Left ventricle myocardium inferior (tissue), 1 donor: ENCODE results near the gene SLC7A9. TPM values are rescaled to one million over a fixed set of nuclear protein-coding genes. Genes with fewer than 3 reads are reported as not detected.
"Not testable (repeated sequence)": the region's sequence is repeated elsewhere in the genome, so short reads cannot be mapped to it uniquely, and the experiment has no call there.

Experiments used
- DNase-seq: peaks from one replicate; pipeline ENCODE4 v3.0.0-alpha.2; 2020
- H3K27ac ChIP-seq: fragments of 200-600 bp; replicated peaks from 2 replicates; pipeline ENCODE4 v1.8.0; 2021
- H3K27me3 ChIP-seq: fragments of 200-600 bp; 2 replicates; pipeline ENCODE4 v1.8.0; 2021; ENCODE audit warnings: low read depth
- H3K36me3 ChIP-seq: fragments of 200-600 bp; 2 replicates; pipeline ENCODE4 v1.8.0; 2021
- H3K4me1 ChIP-seq: fragments of 200-600 bp; 2 replicates; pipeline ENCODE4 v1.8.0; 2021
- H3K4me3 ChIP-seq: fragments of 200-600 bp; 2 replicates; pipeline ENCODE4 v1.8.0; 2021; ENCODE audit warnings: mild to moderate bottlenecking, moderate library complexity
- H3K9me3 ChIP-seq: fragments of 200-600 bp; replicated peaks from 2 replicates; pipeline ENCODE4 v1.8.0; 2021
- intact Hi-C: fragments of 100-400 bp; cut with micrococcal nuclease; formaldehyde crosslinking; loops from one replicate; pipeline ENCODE4 v1.11.0; 2022
- total RNA-seq: library from RNA; stranded (reverse); fragmentation: NEBNext Ultra II Directional; extraction: Animal tissue kit (Norgen Biotek cat#: 25700); gene quantifications from one replicate; pipeline ENCODE4 v1.2.1, GENCODE V29; 2021
- TF ChIP-seq, protein P1 (sequence below): fragments of 200-600 bp; IDR thresholded peaks from 2 replicates; pipeline ENCODE4 v1.8.0; 2021; ENCODE audit warnings: antibody characterized with exemption, mild to moderate bottlenecking, borderline replicate concordance
- donor health status: DM: no; HTN: yes; CAD: no; lungs with severe emphysema.

The SLC7A9 gene
- total RNA-seq, 1 donor from 2014 or later: not detected

DNA sequence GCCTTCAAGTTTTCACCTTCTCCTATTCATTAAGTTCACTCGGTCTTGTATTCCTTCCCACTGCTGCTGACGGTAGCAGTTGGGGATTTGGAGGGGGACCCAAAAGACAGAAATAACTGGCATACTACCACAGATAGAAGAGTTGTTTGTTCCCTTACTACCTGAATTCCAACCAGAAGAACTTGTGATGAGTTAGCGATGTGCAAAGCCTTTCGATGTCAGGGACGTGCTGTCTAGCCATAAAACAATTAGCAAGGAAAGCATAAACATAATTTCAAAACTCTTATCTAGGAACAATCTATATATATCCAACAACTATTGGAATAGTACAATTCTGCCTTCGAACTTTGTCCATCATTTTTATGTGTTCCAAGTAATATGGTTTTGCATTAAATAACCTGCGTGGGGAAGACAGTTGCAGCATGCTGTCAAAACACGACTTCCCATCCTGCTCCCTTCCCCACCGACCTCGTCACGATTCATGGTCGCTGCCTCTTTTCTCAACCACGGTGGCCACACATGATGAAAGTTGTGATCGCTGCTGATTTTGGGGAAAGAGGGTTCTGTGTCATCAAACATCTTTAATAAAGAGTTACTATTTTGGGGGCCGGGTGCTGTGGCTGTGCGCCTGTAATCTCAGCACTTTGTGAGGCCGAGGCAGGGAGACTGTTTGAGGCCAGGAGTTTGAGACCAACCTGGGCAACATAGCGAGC is 3.8 kb upstream of the SLC7A9 start:
- TF ChIP-seq, protein P1, sequence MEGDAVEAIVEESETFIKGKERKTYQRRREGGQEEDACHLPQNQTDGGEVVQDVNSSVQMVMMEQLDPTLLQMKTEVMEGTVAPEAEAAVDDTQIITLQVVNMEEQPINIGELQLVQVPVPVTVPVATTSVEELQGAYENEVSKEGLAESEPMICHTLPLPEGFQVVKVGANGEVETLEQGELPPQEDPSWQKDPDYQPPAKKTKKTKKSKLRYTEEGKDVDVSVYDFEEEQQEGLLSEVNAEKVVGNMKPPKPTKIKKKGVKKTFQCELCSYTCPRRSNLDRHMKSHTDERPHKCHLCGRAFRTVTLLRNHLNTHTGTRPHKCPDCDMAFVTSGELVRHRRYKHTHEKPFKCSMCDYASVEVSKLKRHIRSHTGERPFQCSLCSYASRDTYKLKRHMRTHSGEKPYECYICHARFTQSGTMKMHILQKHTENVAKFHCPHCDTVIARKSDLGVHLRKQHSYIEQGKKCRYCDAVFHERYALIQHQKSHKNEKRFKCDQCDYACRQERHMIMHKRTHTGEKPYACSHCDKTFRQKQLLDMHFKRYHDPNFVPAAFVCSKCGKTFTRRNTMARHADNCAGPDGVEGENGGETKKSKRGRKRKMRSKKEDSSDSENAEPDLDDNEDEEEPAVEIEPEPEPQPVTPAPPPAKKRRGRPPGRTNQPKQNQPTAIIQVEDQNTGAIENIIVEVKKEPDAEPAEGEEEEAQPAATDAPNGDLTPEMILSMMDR: no peak

DNA sequence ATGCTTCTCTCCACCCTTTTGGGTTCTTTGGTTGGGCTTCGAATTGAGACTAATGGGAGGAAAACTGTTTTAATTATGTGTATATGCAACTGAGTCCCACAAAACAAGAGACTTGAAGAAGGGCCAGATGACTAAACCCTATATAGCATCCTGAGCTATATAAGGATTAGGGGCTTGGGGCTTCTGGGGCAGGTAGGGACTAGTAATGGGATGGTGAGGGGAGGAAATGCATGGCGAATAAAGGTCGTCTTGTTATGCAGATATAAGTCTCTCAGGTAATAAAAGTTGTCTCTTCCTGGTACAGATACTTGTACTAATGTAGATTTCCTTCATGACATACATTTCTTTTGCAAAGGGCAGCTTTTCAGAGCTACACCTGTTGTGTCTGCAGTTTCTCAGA is 2.8 kb upstream of the SLC7A9 start:
- no peak overlapping the region for H3K27ac ChIP-seq
- H3K27me3 ChIP-seq: no peaks in the 10 kb centered on the region
- TF ChIP-seq, protein P1: no peak
- H3K36me3 ChIP-seq: peaks cover 5% of the 10 kb centered on the region
- H3K9me3 ChIP-seq: no peaks in the 10 kb centered on the region
- no peak overlapping the region for H3K4me3 ChIP-seq
- intact Hi-C loops: no loop called here
- H3K4me1 ChIP-seq: no peaks in the 10 kb centered on the region
- no peak for DNase-seq

More for the DNA sequence above, 3.8 kb upstream of the SLC7A9 start:
- Histone ChIP-seq H3K9me3 (no peaks in the 10 kb centered on the region), H3K27me3 (no peaks in the 10 kb centered on the region), H3K4me1 (no peaks in the 10 kb centered on the region), H3K27ac (no peak overlapping the region), H3K4me3 (no peak overlapping the region), H3K36me3 (peaks cover 11% of the 10 kb centered on the region)
- intact Hi-C loops: no loop called here
- DNase-seq: no peak

DNA sequence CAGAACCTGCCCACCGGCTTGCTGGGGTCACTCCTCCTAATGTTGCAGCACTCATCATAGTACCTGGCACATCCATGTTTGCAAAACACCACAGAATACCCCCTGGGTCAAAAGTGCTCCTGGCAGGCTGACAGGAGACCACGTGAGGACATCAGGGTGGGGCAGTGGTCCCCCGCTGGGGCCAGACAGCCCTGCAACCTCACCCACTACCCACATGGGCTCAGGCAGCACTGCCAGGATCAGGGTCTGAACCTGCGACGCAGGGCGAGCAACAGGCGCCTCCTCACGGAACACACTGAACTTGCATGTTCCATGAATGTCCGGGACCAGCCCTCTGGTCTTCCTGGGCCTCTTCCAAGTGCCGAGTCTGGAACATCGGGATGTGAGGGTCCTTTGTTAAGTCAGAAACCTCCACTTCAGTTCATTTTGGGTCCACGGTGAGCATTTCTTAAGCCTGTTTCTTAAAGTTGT is 1.4 kb upstream of the SLC7A9 start:
- no peaks in the 10 kb centered on the region for H3K4me1 ChIP-seq
- H3K36me3 ChIP-seq: no peaks in the 10 kb centered on the region
- TF ChIP-seq, protein P1: no peak
- no peaks in the 10 kb centered on the region for H3K9me3 ChIP-seq
- DNase-seq: no peak
- no peaks in the 10 kb centered on the region for H3K27me3 ChIP-seq
- no peak overlapping the region for H3K27ac ChIP-seq
- intact Hi-C loops: no loop called here
- H3K4me3 ChIP-seq: no peak overlapping the region

DNA sequence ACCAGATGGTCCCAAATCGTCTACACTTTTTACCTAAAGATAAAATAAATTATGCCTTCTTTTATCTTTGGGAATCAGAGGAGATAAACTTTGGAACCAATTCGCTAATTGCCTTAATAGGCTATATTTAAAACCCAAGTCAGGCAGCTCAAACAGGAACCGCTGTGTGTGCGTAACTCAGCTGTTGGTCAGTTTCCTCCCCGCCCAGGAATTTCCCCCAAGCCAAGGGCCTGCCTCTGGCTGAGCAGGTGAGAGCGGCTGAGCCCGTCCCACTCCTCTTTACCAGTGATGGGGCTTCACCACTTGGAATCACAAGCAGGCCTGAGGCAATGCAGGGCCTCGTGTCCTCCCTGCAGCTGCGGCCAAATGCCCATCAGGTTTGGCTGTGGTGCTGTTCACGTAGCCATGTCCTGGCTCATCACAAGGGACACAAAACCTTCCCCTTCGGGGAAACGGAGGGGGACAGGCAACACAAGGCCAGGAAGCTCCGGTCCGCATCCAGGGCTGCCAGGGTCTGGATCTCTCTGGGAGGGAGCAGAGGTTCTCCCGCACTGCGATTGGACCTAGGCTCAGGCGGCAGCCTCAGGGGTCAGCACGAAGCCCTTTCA is 503 bp upstream of the SLC7A9 start:
- H3K27ac ChIP-seq: no peak overlapping the region
- intact Hi-C loops: no loop called here

DNA sequence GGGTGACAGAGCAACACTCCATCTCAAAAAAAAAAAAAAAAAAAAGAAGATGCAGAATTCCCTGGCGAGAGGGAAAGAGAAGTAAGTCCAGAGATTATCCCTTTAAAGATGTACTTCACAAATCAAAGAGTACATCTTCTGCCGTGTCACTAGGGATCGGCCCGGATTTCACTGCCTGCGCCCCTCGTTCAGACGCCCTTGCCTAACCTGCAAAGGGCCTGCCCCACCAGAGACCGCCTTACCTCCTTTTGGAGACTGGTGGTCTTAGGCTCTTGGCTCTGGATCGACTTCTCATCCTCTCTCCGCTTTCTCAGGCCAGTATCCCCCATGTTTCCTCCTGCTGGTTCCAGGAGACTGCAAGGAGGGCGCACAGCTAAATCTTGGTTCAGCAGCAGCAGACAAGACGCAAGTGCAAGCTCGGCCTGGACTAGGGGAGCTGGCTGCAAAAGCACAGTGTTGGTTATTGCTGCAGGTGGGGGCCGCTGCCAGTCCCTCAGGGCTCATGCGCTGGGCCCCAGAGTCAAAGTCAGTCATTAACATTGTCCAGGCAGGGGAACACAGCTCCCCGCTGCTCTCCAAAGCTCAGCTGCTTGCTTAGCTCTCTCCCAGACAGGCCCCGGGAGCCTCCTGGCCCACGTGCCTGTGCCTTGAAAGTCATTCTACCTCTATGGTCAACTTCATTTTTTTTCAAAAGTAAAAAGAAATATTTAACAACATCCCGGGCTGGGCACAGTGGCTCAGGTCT is 1.2 kb downstream of the SLC7A9 start:
- intact Hi-C loops: no loop called here
- Histone ChIP-seq H3K9me3 (no peaks in the 10 kb centered on the region), H3K4me1 (no peaks in the 10 kb centered on the region), H3K27ac (no peak overlapping the region), H3K36me3 (no peaks in the 10 kb centered on the region), H3K27me3 (no peaks in the 10 kb centered on the region), H3K4me3 (no peak overlapping the region)
- TF ChIP-seq, protein P1: no peak
- no peak for DNase-seq

More for the DNA sequence above, 503 bp upstream of the SLC7A9 start:
- DNase-seq: no peak
- H3K4me1 ChIP-seq: no peaks in the 10 kb centered on the region
- no peak overlapping the region for H3K4me3 ChIP-seq
- no peaks in the 10 kb centered on the region for H3K9me3 ChIP-seq
- H3K36me3 ChIP-seq: no peaks in the 10 kb centered on the region
- TF ChIP-seq, protein P1: no peak
- H3K27me3 ChIP-seq: no peaks in the 10 kb centered on the region

DNA sequence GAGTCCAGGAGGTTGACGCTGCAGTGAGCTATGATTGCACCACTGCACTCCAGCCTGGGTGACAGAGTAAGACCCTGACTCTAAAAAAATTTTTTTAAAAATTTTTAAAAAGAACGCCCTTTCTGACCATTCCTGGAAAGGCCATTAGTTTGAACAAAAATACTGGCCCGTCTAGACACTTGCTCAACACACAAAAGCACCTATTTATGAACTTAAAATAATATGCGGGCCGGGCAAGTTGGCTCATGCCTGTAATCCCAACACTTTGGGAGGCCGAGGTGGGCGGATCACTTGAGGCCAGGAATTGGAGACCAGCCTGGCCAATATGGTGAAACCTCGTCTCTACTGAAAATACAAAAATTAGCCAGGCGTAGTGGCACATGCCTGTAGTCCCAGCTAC is 2.1 kb downstream of the SLC7A9 start:
- H3K9me3 ChIP-seq, intact Hi-C loops, H3K27me3 ChIP-seq: not testable (repeated sequence)

More for the DNA sequence above, 2.1 kb downstream of the SLC7A9 start:
- H3K27ac ChIP-seq, H3K4me3 ChIP-seq, H3K36me3 ChIP-seq, DNase-seq, H3K4me1 ChIP-seq: not testable (repeated sequence)
